Left ventricle myocardium superior (tissue), 1 donor: ENCODE data around the gene PITPNM3. TPM values are rescaled to one million over a fixed set of nuclear protein-coding genes. Genes with fewer than 3 reads are reported as not detected.
"Not testable (repeated sequence)": the region's sequence is repeated elsewhere in the genome, so short reads cannot be mapped to it uniquely, and the experiment has no call there.

Experiments used
- ATAC-seq: fragments of 200-7000 bp; cut with Tn5 transposase; one replicate; pipeline ENCODE4 v1.9.1; 2020; ENCODE audit warnings: mild to moderate bottlenecking, moderate library complexity
- DNase-seq: peaks from one replicate; pipeline ENCODE4 v3.0.0-alpha.2; 2020
- intact Hi-C: fragments of 100-400 bp; cut with micrococcal nuclease; formaldehyde crosslinking; loops from one replicate; pipeline ENCODE4 v1.11.0; 2022
- total RNA-seq: library from RNA; stranded (reverse); fragmentation: NEBNext Ultra II Directional; extraction: Animal tissue kit (Norgen Biotek cat#: 25700); gene quantifications from one replicate; pipeline ENCODE4 v1.2.1, GENCODE V29; 2021
- donor health status: DM: no; HTN: yes; CAD: no; lungs with severe emphysema.

Gene PITPNM3
- total RNA-seq, 1 donor from 2014 or later: 0.59 TPM

GRCh38 chr17:6491071-6491700 is 65.2 kb downstream of the PITPNM3 start:
- intact Hi-C loops: no loop called here

GRCh38 chr17:6489016-6489550 is 67.3 kb downstream of the PITPNM3 start:
- no peak for DNase-seq
- intact Hi-C loops: no loop called here
- ATAC-seq: no peak

More at GRCh38 chr17:6491071-6491700, 65.2 kb downstream of the PITPNM3 start:
- no peak for ATAC-seq
- no peak for DNase-seq

GRCh38 chr17:6488008-6488539 is 68.3 kb downstream of the PITPNM3 start:
- ATAC-seq (no peak), DNase-seq (no peak)
- intact Hi-C loops: no loop called here

GRCh38 chr17:6487251-6488007 is 68.9 kb downstream of the PITPNM3 start:
- intact Hi-C loops: no loop called here
- ATAC-seq (no peak), DNase-seq (no peak)

- intact Hi-C loops: no loop called here
- no peak for DNase-seq
- ATAC-seq: no peak
Observed at GRCh38 chr17:6485646-6486412, 70.5 kb downstream of the PITPNM3 start.

- intact Hi-C loops: no loop called here
- DNase-seq (no peak), ATAC-seq (no peak)
Observed at GRCh38 chr17:6483507-6483906, 72.8 kb downstream of the PITPNM3 start.

GRCh38 chr17:6482796-6483195 is 73.6 kb downstream of the PITPNM3 start:
- ATAC-seq, intact Hi-C loops, DNase-seq: not testable (repeated sequence)

- no peak for ATAC-seq
- intact Hi-C loops: no loop called here
- no peak for DNase-seq
Observed at GRCh38 chr17:6482105-6482455, 74.3 kb downstream of the PITPNM3 start.

GRCh38 chr17:6480303-6480675 is 76.1 kb downstream of the PITPNM3 start:
- no peak for ATAC-seq
- intact Hi-C loops: no loop called here
- no peak for DNase-seq

GRCh38 chr17:6479622-6480302 is 76.6 kb downstream of the PITPNM3 start:
- intact Hi-C loops: no loop called here
- DNase-seq: no peak
- ATAC-seq: no peak

GRCh38 chr17:6478486-6478885 is 77.9 kb downstream of the PITPNM3 start:
- no peak for DNase-seq
- ATAC-seq: no peak
- intact Hi-C loops: no loop called here

GRCh38 chr17:6477831-6478383 is 78.4 kb downstream of the PITPNM3 start:
- ATAC-seq (no peak), DNase-seq (no peak)
- intact Hi-C loops: no loop called here

GRCh38 chr17:6476810-6477179 is 79.6 kb downstream of the PITPNM3 start:
- DNase-seq: peak; percentile 4
- no peak for ATAC-seq
- intact Hi-C loops: no loop called here

GRCh38 chr17:6476076-6476809 is 80.1 kb downstream of the PITPNM3 start:
- ATAC-seq: no peak
- DNase-seq: peak; percentile 6
- intact Hi-C loops: no loop called here

- intact Hi-C loops: no loop called here
- no peak for ATAC-seq
- no peak for DNase-seq
Observed at GRCh38 chr17:6475411-6475810, 80.9 kb downstream of the PITPNM3 start.

- intact Hi-C loops: no loop called here
- ATAC-seq: no peak
- DNase-seq: no peak
Observed at GRCh38 chr17:6474906-6475305, 81.4 kb downstream of the PITPNM3 start.

- DNase-seq: no peak
- ATAC-seq: no peak
- intact Hi-C loops: no loop called here
Observed at GRCh38 chr17:6474376-6474775, 82.0 kb downstream of the PITPNM3 start.

GRCh38 chr17:6473128-6473767 is 83.1 kb downstream of the PITPNM3 start:
- intact Hi-C loops: no loop called here
- ATAC-seq: peak; percentile 78

More at GRCh38 chr17:6473128-6473767, 83.1 kb downstream of the PITPNM3 start:
- DNase-seq: peak; percentile 80
